HG03520 (cell line): ENCODE results near the gene BRD3.
A peak's percentile ranks its signal among the peaks of the same experiment; 100 is the strongest.
"Not testable (repeated sequence)": the region's sequence is repeated elsewhere in the genome, so short reads cannot be mapped to it uniquely, and the experiment has no call there.

Experiments
- ATAC-seq: cut with Tn5 transposase; IDR thresholded peaks from one replicate; pipeline ENCODE4 v1.9.1; 2021; ENCODE audit warnings: mild to moderate bottlenecking, moderate library complexity; ENCODE audit not compliant: unreplicated experiment

The BRD3 gene

DNA sequence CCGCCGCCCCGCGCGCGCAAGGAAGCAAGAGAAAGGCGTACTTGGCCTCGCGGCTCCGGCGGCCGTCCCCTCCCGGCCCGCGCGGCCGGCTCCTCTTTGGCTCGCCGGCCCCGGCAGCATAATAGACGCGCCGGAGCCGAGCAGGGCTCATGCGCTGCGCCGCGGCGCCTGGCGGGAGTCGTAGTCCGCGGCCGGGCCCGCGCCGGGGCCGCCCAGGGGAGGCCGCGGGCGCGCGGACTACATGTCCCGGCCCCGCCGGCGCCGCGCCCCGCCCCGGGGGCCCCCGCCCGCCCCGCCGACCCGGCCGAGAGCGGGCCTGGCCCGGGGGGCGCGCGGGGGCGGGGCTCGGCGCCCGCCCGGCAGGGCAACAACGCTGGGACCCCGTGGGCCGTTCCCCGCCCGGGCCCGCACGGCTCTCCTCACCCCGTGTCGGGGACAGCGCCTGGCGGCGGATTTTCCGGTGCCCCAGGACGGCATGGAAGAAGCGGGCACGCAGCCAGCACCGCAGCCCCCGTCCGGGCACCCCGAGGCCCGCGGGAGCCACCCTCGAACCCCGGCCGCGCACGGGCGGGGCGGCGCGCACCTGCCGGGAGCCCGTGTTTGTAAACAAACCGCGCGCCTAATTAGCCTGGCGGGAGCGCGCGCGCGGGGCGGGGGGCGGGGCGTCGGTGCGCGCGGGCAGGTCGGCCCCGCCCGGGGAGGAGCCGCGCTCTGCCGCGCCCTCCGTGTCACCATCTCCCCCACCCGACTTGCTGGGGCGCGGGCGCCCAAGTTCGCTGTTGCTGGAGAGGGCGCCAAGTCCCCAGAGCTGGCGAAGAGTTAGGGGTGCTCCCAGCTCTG lies at the start of gene BRD3:
BRD3 (minus strand) TSS at position 123 of the 840 bp plus-strand sequence. CDS start 14,549 bp downstream, outside the sequence.
- ATAC-seq, result peak; percentile 81

DNA sequence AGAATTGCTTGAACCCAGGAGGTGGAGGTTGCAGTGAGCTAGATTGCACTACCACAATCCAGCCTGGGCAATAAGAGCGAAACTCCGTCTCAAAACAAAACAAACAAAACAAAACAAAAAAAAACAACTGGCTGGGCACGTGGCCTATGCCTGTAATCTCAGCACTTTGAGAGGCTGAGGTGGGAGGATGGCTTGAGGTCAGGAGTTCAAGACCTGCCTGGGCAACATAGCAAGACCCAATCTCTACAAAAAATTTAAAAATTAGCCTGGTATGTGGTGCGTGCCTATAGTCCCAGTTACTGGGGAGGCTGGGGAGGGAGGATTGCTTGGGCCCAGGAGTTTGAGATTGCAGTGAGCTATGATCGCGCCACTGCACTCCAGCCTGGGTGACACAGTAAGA lies 44.7 kb upstream of the BRD3 start:
- ATAC-seq, result no peak

DNA sequence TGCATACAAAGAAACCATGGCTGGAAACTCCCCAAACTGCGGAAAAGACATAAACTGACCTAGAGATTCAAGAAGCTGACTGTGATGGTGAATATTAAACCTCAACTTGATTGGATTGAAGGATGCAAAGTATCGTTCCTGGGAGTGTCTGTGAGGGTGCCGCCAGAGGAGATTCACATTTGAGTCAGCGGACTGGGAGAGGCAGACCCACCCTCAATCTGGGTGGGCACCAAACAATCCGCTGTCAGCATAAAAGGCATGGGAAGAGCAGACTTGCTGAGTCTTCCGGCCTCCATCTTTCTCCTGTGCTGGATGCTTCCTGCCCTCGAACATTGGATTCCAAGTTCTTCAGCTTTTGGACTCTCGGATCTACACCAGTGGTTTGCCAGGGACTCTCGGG lies 43.2 kb upstream of the BRD3 start:
- ATAC-seq, result no peak

DNA sequence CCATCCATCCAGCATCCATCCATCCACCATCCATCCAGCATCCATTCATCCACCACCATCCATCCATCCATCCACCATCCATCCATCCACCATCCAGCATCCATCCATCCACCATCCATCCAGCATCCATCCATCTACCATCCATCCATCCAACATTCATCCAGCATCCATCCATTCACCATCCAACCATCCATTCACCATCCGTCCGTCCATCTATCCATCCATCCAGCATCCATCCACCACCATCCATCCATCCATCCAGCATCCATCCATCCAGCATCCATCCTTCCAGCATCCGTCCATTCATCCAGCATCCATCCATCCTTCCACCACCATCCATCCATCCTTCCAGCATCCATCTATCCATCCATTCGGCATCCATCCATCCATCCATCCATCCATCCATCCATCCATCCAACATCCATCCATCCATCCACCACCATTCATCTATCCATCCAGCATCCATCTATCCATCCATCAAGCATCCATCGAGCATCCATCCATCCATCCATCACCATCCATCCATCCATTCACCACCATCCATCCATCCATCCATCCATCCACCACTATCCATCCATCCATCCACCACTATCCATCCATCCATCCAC lies 35.7 kb upstream of the BRD3 start:
- ATAC-seq, result no peak

DNA sequence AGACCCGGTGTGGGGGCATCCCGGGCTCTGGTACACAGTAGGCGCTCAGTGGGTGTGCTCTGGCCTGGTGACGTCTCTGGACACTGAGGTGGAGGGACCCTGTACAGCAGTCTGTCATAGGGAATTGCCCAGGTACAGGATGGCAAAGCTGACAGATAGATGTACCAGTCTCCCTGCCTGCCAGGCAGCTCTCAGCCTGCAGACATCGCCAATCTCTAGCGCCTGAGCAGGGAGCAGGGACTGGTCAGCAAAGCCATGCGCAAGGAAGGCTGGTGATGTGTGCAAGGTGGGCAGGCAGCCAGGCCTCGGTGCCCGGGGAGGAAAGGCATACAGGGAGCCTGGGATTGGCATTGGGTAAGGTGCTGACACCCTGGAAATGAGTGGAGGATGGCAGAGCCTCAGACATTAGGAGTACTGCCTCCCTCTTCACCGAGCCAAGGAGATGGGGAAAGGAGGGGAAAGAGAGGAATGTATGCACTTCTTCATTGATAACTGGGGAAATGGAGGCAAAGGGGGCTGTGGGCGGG lies 33.9 kb upstream of the BRD3 start:
- no peak for ATAC-seq

DNA sequence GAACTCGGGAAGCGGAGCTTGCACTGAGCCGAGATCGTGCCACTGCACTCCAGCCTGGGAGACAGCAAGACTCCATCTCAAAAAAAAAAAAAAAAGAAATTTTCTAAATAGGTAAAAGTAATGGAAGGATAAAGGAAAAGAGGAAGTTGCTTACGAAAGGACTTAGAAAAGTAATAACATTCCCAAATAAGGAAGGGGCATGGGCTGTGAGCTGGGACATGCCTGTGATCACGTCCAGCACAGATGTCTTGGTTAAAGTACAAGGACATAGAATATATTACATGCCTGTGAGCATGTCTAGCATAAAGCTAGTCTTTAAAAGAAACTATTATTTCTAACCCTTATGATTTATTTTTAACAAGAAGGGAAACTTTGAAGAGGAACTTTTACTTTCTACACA lies 33.3 kb upstream of the BRD3 start:
- ATAC-seq, result not testable (repeated sequence)

DNA sequence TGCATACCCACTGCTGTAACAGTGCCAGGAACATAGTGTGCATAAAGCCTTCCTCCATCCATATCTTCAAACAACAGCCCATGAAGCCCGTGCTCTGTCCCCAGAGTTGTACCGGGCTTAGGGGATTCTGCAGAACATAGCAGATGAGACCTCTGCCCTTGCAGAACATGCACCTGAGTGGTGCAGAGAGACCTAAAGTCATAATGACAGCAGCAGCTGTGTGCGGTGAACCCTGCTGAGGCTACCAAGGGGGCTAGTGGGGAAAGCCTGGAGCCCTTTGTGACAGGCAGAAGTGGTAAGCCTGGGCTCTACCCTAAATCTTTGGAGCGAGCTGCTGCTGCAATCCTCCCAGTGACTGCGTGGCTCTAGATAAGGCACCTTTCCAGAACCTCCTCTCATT lies 32.2 kb upstream of the BRD3 start:
- ATAC-seq, result no peak

DNA sequence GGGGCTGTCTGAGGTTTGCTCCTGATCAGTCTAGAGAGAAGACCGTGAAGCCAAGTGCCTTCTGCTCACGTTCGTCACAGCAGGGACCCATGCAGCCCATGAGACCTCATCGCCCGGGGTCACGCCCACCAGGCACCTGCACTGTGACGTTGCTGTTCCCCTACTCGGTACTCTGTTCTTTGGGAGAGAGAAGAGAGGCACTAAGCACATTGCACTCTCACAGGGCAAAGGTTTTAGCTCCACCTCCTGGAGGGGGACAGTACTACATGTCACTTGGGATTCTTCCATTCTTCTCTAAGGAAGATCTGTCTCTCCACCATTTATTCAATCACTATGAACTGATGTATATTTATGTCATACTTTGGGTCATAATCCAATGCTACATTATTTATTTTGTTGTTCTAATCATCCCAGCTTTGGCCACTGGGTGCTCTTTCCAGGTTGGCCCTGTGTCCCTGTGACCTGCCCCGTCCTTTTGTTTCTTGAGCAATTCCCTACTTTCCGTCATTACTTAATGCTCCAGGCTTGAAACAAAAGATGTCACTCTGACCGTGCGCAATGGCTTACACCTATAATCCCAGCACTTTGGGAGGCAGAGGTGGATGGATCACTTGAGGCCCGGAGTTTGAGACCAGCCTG lies 31.4 kb upstream of the BRD3 start:
- ATAC-seq, result no peak

DNA sequence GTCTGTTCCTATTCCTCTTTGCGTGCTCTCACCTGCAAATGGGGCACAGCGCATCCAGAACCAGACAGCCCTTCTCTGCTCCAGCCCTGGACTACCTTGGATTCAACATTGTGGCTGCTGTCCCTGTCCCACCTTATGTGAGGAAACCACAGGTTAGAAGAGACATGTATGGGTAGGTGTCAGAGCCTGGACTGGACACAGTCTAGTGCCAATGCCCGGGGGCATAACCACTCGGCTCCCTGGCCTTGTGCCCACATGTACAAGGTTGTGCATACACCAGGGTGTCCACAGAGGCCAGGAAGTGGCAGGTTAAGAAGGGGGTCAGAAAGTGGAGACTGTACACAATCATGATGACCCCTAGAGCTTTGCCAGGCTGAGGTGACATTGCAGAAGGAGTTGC lies 22.1 kb upstream of the BRD3 start:
- no peak for ATAC-seq

DNA sequence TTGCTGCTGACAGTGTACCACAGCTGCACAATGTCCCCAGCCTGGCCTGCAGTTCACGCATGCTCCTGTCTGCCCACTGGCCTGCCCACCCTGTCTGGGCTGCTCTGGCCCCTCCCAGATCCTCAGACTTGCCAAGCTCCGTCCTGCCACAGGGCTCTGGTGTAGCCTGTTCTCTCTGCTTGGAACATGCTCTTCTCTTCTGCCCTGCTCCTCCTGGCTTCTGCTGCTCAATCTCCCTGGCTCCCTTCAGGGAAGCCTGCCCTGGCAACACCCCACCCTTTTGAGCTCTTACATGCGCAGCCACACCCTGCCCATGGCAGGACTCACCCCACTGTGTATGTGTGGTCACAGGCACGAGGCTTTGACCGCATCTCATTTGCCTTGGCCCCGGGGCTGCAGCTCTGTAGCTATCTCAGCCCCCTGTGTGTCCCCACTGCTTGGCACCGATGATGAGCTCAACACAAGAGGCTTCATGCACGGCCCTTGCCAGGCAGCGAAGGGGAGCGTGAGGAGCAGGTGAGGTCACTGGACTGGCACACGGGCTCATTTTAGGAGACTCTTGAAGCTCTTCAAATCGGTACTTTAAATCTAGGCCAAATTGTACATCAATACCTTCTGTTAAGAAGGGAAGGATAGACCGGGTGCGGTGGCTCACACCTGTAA lies 20.4 kb upstream of the BRD3 start:
- no peak for ATAC-seq

DNA sequence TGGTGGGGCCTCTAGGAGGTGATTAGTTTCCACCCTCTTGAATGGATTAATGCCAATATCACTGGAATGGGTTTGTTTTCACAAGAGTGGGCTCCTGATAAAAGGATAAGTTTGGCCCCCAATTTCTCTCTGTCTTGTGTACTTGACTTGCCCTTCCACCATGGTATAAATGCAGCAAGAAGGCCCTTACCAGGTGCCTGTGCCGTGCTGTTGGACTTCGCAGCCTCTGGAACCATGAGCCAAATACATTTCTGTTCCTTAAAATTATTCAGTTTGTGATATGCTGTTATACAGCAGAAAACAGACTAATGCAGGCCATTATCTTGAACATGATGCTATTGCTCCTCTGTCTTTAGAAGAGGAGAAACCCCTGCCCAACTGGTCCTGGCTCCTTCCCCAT lies 17.8 kb upstream of the BRD3 start:
- no peak for ATAC-seq

DNA sequence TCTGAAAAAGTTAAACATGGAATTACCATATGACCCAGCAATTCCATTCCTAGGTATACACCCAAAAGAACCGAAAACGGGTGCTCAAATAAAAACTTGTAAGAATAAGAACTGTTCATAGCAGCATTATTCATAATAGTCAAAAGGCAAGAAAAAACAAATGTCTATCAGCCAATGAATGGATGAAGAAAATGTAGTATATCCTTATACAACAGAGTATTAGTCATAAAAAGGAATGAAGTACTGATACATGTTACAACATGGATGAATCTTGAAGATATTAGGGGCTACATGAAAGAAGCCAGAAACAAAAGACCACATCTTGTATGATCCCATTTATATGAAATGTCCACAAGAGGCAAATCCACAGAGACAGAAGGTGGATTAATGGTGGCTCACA lies 15.6 kb upstream of the BRD3 start:
- no peak for ATAC-seq

DNA sequence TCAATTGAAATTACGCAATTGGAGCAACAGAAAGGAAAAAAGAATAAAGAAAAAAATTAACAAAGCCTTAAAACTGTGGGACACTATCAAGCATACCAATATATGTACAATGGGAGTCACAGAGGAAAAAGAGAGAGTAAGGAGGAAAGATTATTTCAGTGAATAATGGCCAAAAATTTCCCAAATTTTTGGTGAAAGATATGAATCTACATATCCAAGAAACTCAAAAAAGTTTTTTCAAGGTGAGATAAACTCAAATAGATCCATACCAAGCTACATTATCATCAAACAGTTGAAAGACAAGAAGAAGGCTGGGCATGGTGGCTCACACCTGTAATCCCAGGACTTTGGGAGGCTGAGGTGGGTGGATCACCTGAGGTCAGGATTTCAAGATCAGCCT lies 8.8 kb upstream of the BRD3 start:
- no peak for ATAC-seq

DNA sequence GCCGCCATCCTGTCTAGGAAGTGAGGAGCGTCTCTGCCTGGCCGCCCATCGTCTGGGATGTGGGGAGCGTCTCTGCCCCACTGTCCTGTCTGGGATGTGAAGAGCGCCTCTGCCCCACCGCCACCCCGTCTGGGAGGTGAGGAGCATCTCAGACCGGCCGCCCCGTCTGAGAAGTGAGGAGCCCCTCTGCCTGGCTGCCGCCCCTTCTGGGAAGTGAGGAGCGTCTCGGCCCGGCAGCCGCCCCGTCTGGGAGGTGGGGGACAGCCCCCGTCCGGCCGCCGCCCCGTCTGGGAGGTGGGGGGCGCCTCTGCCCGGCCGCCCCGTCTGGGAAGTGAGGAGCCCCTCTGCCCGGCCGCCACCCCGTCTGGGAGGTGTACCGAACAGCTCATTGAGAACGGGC lies 7.9 kb upstream of the BRD3 start:
- not testable (repeated sequence) for ATAC-seq

DNA sequence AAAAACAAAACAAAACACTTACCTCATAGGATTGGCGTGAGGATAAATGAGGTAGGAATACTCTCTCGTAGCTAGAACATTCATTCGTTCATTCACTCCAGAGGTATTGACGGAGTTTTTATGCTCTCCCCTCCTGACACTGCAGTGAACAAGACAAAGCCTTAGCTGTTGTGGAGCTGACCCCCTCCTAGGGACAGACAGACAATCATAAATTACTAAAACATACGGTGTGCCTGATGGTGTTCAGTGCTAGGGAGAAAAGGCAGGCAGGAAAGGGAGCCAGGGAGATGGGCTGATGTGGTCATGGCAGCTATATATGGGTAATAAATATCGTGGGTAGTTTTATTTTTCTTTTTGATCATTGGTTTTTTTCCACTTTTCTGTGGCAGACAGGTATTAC lies 5.7 kb upstream of the BRD3 start:
- no peak for ATAC-seq

DNA sequence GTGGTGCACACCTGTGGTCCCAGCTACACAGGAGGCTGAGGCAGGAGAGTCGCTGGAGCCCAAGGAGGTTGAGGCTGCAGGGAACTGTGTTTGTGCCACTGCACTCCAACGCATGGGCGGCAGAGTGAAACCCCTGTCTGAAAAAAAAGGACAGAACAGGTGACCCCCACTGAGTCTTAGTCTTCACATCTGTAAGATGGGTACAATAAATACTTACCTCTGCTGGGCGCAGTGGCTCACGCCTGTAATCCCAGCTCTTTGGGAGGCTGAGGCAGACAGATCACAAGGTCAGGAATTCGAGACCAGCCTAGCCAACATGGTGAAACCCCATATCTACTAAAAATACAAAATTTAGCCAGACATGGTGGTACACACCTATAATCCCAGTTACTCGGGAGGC lies 4.9 kb upstream of the BRD3 start:
- ATAC-seq, result not testable (repeated sequence)

DNA sequence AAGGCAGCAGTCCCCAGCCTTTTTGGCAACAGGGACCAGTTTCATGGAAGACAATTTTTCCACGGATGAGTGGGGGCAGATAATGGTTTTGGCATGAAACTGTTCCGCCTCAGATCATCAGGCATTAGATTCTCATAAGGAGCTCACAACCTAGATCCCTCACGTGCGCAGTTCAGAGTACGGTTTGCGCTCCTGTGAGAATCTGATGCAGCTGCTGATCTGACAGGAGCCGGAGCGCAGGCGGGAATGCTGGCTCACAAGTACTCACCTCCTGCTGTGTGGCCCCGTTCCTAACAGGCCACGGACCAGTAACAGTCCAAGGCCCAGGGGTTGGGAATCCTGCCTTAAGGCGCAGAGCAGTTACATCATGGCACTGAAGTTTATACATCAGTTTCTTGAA lies 3.3 kb upstream of the BRD3 start:
- ATAC-seq, result no peak

DNA sequence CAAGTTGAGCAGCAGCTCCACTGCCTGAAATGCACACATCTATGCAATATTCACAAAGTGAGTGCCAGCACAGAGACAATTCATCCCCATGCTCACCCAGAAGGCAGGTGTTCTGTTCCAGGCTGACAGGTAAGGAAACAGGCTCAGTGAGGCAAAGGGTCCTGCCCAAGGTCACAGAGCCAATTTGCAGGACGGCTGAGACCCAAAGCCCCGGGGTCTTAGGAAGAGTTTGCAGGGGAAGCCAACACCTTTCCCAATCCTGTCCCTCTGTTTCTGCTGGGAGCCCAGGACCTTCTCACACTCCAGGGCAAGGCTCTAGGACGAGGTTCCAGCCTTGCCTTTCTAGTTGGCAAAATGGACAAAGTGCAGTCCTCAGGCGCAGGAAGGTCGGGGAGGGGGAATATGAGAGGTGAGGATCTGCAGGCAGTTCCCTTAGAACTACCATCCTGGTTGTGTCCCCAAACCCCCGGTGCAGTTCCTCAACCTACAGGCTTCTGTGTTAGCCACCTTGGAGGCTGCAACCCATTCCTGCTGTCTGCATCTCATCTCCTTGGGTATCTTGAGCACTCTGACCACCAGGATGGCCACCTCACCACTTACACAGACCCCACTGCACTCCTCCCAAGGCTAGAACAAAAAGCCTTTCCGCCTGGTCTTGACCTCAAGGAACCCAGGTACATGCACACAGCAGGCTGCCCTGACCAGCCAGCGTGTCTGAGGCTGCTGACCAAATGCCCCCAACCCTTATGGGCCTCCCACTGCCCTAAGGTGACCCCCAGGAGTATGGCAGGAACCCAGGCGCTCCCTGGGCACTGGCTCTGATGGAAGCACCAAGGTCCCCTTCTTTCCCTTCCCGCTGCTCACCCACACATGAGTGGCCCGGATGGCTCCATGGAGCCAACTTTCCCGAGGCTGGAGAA lies 1.9 kb upstream of the BRD3 start:
- ATAC-seq, result no peak

DNA sequence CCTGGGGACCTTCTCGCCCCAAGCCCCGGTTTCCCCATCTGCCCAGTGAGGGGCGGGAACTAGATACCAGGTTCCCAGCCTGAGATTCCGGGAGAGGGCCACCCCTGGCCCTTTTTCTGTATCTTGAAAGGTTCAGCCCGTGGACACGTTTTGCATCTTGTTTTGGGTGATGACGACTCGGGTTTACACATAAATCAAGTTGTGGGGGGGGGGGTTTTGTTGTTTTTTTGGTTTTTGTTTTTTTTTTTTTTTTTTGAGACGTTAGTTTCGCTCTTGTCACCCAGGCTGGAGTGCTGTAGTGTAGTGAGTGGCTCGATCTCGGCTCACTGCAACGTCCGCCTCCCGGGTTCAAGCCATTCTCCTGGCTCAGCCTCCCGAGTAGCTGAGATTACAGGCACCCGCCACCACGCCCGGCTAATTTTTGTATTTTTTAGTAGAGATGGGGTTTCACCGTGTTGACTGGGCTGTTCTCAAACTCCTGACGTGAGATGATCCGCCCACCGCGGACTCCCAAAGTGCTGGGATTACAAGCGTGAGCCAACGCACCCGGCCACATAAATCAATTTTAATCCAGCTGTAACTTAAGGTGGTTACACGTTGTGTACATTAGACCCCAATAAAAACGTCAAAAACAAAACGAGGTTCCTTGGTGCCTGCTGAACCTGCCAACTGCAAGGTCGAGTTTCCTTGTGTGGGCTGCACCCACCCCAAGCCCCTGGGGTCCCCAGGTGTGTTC lies 1.1 kb upstream of the BRD3 start:
- no peak for ATAC-seq
